ENCODE data around the gene SMIM36.
"Not testable (repeated sequence)": the region's sequence is repeated elsewhere in the genome, so short reads cannot be mapped to it uniquely, and the experiment has no call there.

Gene SMIM36

GRCh38 chr17:55433029-55433628 lies 78.1 kb downstream of the SMIM36 start:
- no peak for DNase-seq

GRCh38 chr17:55432358-55433028 lies 78.8 kb downstream of the SMIM36 start:
- no peak for DNase-seq

GRCh38 chr17:55431914-55432313 lies 79.3 kb downstream of the SMIM36 start:
- not testable (repeated sequence) for DNase-seq

- DNase-seq: no peak
Measured at GRCh38 chr17:55430541-55431288, 80.5 kb downstream of the SMIM36 start.

- DNase-seq: no peak
Measured at GRCh38 chr17:55427587-55427882, 83.7 kb downstream of the SMIM36 start.

- no peak for DNase-seq
Measured at GRCh38 chr17:55426851-55427586, 84.2 kb downstream of the SMIM36 start.

- no peak for DNase-seq
Measured at GRCh38 chr17:55424893-55425540, 86.2 kb downstream of the SMIM36 start.

GRCh38 chr17:55423535-55423934 lies 87.7 kb downstream of the SMIM36 start:
- DNase-seq: no peak

GRCh38 chr17:55422828-55423164 lies 88.5 kb downstream of the SMIM36 start:
- DNase-seq: not testable (repeated sequence)

- peak; percentile 38 for DNase-seq
Measured at GRCh38 chr17:55421179-55421934, 89.9 kb downstream of the SMIM36 start, which contains the start of gene MMD. Gene MMD, minus strand, starts transcription at chr17:55421835. Its CDS starts 140 bp downstream, at chr17:55421695.

GRCh38 chr17:55420776-55421178 lies 90.5 kb downstream of the SMIM36 start:
- DNase-seq: no peak

GRCh38 chr17:55420067-55420775 lies 91.0 kb downstream of the SMIM36 start:
- DNase-seq: no peak

- no peak for DNase-seq
Measured at GRCh38 chr17:55418369-55419268, 92.6 kb downstream of the SMIM36 start.

GRCh38 chr17:55417411-55418268 lies 93.6 kb downstream of the SMIM36 start:
- DNase-seq: no peak

- DNase-seq: no peak
Measured at GRCh38 chr17:55416470-55417052, 94.7 kb downstream of the SMIM36 start.

- no peak for DNase-seq
Measured at GRCh38 chr17:55416000-55416399, 95.3 kb downstream of the SMIM36 start.

- no peak for DNase-seq
Measured at GRCh38 chr17:55414983-55415382, 96.3 kb downstream of the SMIM36 start.

GRCh38 chr17:55413825-55414489 lies 97.3 kb downstream of the SMIM36 start:
- DNase-seq: no peak

- DNase-seq: no peak
Measured at GRCh38 chr17:55411463-55411855, 99.8 kb downstream of the SMIM36 start.
